ENCODE measurements around the gene PSME3.

DNA sequence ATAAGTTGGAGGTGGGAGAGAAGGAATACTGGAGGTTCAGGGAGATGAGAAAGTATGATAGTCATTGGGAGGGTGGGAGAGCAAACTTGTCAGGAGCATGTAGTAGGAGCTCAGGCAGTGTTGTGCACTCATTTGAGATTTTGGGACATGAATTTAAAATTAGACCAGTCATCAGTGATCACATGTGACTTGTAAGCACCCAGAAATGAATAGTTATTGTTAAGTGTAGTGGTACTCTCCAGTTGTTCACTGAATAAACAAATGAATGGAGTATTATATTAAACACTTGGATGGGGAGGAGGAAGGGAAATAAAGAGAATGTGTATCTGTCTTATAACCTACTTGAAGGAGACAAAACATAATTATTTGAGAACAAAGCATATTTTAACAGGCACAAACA is 2.2 kb upstream of the PSME3 start:
- TF ChIP-seq POLR2A (IDR thresholded peaks at IDR 0.05): no peak
- TF ChIP-seq, protein P1, sequence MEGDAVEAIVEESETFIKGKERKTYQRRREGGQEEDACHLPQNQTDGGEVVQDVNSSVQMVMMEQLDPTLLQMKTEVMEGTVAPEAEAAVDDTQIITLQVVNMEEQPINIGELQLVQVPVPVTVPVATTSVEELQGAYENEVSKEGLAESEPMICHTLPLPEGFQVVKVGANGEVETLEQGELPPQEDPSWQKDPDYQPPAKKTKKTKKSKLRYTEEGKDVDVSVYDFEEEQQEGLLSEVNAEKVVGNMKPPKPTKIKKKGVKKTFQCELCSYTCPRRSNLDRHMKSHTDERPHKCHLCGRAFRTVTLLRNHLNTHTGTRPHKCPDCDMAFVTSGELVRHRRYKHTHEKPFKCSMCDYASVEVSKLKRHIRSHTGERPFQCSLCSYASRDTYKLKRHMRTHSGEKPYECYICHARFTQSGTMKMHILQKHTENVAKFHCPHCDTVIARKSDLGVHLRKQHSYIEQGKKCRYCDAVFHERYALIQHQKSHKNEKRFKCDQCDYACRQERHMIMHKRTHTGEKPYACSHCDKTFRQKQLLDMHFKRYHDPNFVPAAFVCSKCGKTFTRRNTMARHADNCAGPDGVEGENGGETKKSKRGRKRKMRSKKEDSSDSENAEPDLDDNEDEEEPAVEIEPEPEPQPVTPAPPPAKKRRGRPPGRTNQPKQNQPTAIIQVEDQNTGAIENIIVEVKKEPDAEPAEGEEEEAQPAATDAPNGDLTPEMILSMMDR (IDR thresholded peaks at IDR 0.05): no peak

Data from right lobe of liver (tissue), 4 donors.